Measurements from ENCODE around the gene GOSR1. TPM values are rescaled to one million over a fixed set of nuclear protein-coding genes. Genes with fewer than 3 reads are reported as not detected.
A peak's percentile ranks its signal among the peaks of the same experiment; 100 is the strongest.

Gene GOSR1
- total RNA-seq, 1 donor from 2014 or later = 59.9 TPM

GRCh38 chr17:30476726-30477082, 504 bp upstream of the GOSR1 start:
- intact Hi-C loops (cut with micrococcal nuclease) = loop anchor here (1.0 to 10.0 kb wide), 13 partner anchors 74 to 740 kb away; partner anchors contain the start of genes ATAD5, BLMH, CPD and TEFM

GRCh38 chr17:30477774-30478115, 537 bp downstream of the GOSR1 start:
- intact Hi-C loops (cut with micrococcal nuclease) = loop anchor here (1.0 to 10.0 kb wide), 13 partner anchors 73 to 739 kb away; partner anchors contain the start of genes ATAD5, BLMH, CPD and TEFM
- ATAC-seq (ENCODE audit: low read depth) (peak; percentile 26), DNase-seq (no peak)
- Mint-ChIP-seq H3K36me3 (ENCODE audit: low read depth) (peaks cover 41% of the 10 kb centered on the region), H3K9me3 (no peaks in the 10 kb centered on the region), H3K4me3 (peak overlapping the region; percentile 97), H3K27me3 (no peaks in the 10 kb centered on the region), H3K4me1 (peaks cover 30% of the 10 kb centered on the region), H3K27ac (peak overlapping the region; percentile 97)
- TF ChIP-seq CTCF (IDR thresholded peaks at IDR 0.05) = no peak
- ChIA-PET CTCF (interaction anchor here (1.0 to 2.4 kb wide), 4 partner anchors 11 to 348 kb away, joined by 3 to 8 read pairs (median 4); no protein-coding TSS in a partner anchor), POLR2A (interaction anchor here (0.8 to 2.7 kb wide), 2 partner anchors 123 to 347 kb away, joined by 5 to 18 read pairs; partner anchors contain the start of gene CRLF3)

More at GRCh38 chr17:30476726-30477082, 504 bp upstream of the GOSR1 start:
- no peak for TF ChIP-seq CTCF (IDR thresholded peaks at IDR 0.05)
- ATAC-seq (ENCODE audit: low read depth) = peak; percentile 10
- Mint-ChIP-seq H3K36me3 (ENCODE audit: low read depth) (peaks cover 31% of the 10 kb centered on the region), H3K4me1 (peaks cover 30% of the 10 kb centered on the region), H3K27ac (peak overlapping the region; percentile 97), H3K9me3 (no peaks in the 10 kb centered on the region), H3K27me3 (no peaks in the 10 kb centered on the region), H3K4me3 (peak overlapping the region; percentile 97)
- POLR2A ChIA-PET = interaction anchor here (0.6 to 2.7 kb wide), 8 partner anchors 121 to 1256 kb away, joined by 3 to 18 read pairs (median 4); partner anchors contain the start of gene CRLF3
- CTCF ChIA-PET = interaction anchor here (0.8 to 2.4 kb wide), 10 partner anchors 9 to 739 kb away, joined by 3 to 8 read pairs (median 4); no protein-coding TSS in a partner anchor
- DNase-seq = peak; percentile 24

- H3K4me3 Mint-ChIP-seq = no peak overlapping the region
- H3K27me3 Mint-ChIP-seq = no peaks in the 10 kb centered on the region
- intact Hi-C loops (cut with micrococcal nuclease) = no loop called here
- POLR2A ChIA-PET = interaction anchor here (0.6 kb wide), 1 partner anchor 158 kb away, joined by 3 read pairs; no protein-coding TSS in a partner anchor
- H3K27ac Mint-ChIP-seq = no peak overlapping the region
- TF ChIP-seq CTCF (IDR thresholded peaks at IDR 0.05) = no peak
- peaks cover 17% of the 10 kb centered on the region for H3K4me1 Mint-ChIP-seq
- H3K9me3 Mint-ChIP-seq = no peaks in the 10 kb centered on the region
- no peak for DNase-seq
- H3K36me3 Mint-ChIP-seq (ENCODE audit: low read depth) = peaks cover 77% of the 10 kb centered on the region
- CTCF ChIA-PET = no interaction called here
- no peak for ATAC-seq (ENCODE audit: low read depth)
These were observed 5.3 kb downstream of the GOSR1 start for GRCh38 chr17:30482555-30482954.

GRCh38 chr17:30483159-30483558, 6.0 kb downstream of the GOSR1 start:
- Mint-ChIP-seq H3K9me3 (no peaks in the 10 kb centered on the region), H3K4me1 (peaks cover 11% of the 10 kb centered on the region), H3K27me3 (no peaks in the 10 kb centered on the region), H3K36me3 (ENCODE audit: low read depth) (peaks cover 74% of the 10 kb centered on the region), H3K27ac (no peak overlapping the region), H3K4me3 (no peak overlapping the region)
- POLR2A ChIA-PET = interaction anchor here (0.5 kb wide), 1 partner anchor 374 kb away, joined by 6 read pairs; no protein-coding TSS in a partner anchor
- CTCF ChIA-PET = no interaction called here
- no peak for TF ChIP-seq CTCF (IDR thresholded peaks at IDR 0.05)
- ATAC-seq (ENCODE audit: low read depth) (no peak), DNase-seq (no peak)
- intact Hi-C loops (cut with micrococcal nuclease) = no loop called here

GRCh38 chr17:30493780-30494179, 16.6 kb downstream of the GOSR1 start:
- Mint-ChIP-seq H3K27me3 (no peaks in the 10 kb centered on the region), H3K36me3 (ENCODE audit: low read depth) (peaks cover 91% of the 10 kb centered on the region), H3K9me3 (no peaks in the 10 kb centered on the region), H3K4me1 (no peaks in the 10 kb centered on the region), H3K4me3 (no peak overlapping the region), H3K27ac (no peak overlapping the region)
- no peak for DNase-seq
- intact Hi-C loops (cut with micrococcal nuclease) = no loop called here
- ChIA-PET CTCF (interaction anchor here (1.0 kb wide), 1 partner anchor 16 kb away, joined by 3 read pairs; the partner anchor contains the start of gene GOSR1), POLR2A (no interaction called here)
- ATAC-seq (ENCODE audit: low read depth) = no peak
- TF ChIP-seq CTCF (IDR thresholded peaks at IDR 0.05) = no peak
